ENCODE measurements around the gene KRTAP10-2.
"Not testable (repeated sequence)": the region's sequence is repeated elsewhere in the genome, so short reads cannot be mapped to it uniquely, and the experiment has no call there.

The KRTAP10-2 gene, protein sequence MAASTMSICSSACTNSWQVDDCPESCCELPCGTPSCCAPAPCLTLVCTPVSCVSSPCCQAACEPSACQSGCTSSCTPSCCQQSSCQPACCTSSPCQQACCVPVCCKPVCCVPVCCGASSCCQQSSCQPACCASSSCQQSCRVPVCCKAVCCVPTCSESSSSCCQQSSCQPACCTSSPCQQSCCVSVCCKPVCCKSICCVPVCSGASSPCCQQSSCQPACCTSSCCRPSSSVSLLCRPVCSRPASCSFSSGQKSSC
- total RNA-seq, result 0 reads per million in 3 experiments

DNA sequence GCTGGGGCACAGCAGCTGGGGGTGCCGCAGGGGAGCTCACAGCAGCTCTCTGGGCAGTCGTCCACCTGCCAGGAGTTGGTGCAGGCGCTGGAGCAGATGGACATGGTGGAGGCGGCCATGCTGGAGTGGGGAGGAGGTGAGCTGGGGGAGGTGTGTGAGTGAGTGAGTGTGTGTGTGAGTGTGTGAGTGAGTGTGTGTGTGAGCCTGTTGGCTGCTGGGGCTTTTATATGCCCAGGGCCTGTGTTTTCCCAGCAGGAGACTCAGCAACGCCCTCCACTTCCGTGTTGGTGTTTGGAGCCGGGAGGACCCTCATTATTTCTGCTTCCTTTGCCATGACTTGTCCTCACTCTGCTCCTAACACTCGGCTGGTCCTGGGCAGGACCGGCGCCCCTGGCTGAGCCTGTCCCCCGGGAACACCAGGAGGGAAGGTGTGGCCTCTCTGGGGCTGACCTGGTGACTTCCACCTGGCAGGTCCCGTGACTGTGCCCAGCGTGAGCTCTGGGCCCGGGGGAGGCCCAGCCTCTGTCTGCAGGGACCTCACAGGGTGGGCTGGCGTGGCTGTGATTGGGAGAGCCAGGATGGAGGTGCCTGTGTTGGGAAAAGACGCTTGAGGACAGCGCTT is at the start of gene KRTAP10-2:
Gene KRTAP10-2, minus strand, starts transcription at position 166 of the 622 bp plus-strand sequence. Its CDS starts 47 bp downstream, at position 119.
- DNase-seq, result no peak

DNA sequence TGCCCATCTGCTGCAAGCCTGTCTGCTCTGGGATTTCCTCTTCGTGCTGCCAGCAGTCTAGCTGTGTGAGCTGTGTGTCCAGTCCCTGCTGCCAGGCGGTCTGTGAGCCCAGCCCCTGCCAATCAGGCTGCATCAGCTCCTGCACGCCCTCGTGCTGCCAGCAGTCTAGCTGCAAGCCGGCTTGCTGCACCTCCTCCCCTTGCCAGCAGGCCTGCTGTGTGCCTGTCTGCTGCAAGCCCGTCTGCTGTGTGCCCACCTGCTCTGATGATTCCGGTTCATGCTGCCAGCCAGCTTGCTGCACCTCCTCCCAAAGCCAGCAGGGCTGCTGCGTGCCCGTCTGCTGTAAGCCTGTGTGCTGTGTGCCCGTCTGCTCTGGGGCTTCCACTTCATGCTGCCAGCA is 49.8 kb upstream of the KRTAP10-2 start:
- not testable (repeated sequence) for DNase-seq

DNA sequence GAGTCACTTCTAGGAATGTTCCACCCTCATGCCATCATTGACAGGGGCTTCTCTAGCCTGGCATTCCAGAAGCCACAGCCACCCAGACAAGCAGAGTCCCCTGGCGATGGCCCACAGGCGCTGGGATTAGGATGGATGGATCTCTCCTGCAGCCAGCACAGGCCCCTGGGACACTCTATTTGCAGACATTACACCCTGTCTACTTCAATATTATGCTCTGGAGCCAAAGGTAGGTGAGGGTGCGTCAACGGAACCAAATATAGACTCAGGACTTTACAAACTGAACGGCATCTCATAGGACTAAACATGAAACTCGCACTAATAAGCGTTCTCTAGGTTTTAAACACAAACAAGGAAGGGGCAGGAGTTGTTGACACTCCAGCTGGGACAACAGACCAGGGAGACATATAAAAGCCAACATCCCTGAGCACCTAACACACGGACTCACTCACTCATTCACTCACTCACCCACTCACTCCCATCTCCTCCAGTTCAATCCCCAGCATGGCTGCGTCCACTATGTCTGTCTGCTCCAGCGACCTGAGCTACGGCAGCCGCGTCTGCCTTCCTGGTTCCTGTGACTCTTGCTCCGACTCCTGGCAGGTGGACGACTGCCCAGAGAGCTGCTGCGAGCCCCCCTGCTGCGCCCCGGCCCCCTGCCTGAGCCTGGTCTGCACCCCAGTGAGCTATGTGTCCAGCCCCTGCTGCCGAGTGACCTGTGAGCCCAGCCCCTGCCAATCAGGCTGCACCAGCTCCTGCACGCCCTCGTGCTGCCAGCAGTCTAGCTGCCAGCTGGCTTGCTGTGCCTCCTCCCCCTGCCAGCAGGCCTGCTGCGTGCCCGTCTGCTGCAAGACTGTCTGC is 49.0 kb upstream of the KRTAP10-2 start, which contains the start of gene KRTAP10-7:
Gene KRTAP10-7, plus strand, starts transcription at position 480 of the 861 bp plus-strand sequence. Its CDS starts 25 bp downstream, at position 505.
- DNase-seq, result not testable (repeated sequence)

DNA sequence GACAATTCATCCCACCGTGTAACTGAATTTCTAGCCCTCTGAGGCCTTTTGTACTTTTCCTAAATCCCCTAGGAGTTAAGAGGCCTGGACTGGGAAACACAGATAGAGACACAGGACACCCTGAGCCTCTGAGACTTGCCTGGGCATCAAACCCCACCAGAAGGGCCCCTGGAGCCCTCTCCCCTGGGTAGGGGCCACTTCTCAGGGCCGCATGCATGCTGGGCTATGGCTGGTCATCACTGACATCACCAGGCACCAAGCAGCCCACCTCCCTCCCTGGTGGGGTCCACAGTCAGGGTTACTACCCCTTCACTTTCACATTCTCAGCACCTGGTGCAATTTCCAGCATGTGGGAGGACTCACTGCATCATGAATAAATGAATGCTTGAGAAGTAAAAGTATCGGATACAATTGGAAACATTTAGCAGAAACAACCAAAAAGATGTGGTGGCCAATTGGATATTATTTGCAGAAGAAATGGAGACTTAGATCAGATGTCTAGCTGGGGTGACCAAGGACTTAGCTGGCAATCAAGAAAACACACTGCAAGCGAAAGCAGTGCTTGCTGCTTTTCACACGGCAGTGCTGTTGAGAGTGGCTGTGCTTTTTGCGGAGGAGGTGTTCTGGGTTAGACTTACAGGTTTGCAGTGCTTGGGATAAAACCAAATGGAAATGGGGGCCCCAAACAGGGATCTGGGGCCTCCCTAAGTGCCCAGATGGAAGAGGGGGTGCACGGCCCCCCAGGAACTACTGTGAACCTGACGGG is 48.1 kb upstream of the KRTAP10-2 start:
- DNase-seq, result no peak

DNA sequence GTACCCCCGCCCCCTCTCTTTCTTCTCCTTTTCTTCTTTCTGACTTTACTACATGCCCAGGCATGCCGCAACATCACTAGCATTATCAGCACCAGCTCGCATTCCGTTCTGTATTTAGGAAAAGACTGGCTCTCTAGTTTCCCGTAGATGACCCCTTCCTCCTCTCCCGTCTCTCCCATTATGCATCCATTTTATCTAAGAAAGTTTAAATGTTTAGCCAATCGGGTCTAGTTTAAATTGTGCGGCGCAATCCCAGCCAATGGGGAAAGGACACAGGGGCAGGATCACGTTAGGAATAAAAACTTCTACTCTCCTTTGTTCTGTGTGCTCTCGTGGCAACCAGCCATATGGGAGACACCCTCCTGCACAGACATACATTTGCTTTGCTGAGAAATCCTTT is 46.8 kb upstream of the KRTAP10-2 start:
- DNase-seq, result no peak

DNA sequence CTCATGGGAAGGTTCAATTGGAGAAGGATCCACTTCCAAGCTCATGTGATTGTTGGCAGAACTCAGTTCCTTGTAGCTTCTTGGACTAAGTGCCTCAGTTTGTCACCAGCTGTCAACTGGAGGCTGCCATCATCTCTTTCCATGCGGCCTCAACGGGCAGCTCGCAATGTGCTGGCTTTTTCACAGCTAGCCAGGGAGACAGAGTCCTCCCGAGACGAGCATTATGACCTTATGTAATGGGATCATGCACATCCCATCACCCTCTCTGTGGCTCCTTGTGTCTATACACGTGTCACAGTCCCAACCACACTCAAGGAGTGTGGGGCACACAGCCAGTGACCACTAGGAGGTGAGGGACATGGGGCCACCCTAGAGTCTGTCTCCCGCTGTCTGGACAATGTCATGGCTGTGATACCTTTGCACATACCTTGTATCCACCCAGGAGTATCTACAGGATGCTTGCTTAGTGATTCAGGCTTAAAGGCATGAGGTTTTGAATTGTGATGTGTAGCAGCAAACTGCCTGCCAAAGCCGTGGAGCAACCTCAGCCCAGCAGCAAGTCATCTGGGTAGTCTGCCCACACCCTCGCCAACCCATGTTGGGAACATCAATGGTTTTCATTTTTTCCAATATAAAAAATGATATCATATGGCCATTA is 44.9 kb upstream of the KRTAP10-2 start:
- no peak for DNase-seq

DNA sequence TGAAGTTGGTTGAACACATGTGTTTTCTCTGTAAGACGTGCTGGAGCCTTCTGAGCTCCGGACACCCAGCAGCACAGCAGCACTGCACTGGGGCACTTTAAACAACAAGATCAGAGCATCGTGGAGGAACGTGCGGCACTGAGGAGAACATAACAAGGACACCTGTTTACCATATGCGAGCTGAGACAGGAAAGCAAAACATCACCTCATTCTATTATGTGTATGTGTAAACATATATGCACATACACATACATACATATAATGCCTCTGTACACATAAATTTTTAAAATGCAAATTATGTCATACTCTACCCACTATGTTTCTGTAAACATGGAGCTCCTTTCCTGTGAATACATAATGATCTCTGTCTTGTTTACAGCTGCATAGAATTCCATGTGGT is 44.2 kb upstream of the KRTAP10-2 start:
- DNase-seq, result no peak

DNA sequence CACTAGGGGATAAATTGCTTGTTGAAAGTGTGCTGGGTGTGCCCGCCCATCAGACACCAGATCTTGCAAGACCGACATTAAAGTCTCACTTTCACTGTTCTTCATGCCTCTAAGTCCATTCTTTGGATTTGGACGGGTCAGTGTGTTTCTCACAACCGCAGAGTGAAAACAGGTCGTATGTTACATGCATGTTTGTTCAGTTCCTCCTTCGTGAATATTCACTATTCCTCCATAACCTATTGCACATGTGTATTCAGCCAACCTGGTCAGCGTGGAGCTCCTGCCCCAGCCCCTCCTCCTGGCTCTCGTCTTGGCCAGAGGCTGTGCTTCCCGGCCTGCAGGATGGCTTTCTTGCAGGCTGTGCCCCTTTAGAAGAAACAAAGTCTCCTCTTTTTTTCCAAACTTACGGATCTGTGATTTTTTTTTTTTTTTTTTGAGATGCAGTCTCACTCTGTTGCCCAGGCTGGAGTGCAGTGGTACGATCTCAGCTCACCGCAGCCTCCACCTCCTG is 43.2 kb upstream of the KRTAP10-2 start:
- DNase-seq, result no peak

DNA sequence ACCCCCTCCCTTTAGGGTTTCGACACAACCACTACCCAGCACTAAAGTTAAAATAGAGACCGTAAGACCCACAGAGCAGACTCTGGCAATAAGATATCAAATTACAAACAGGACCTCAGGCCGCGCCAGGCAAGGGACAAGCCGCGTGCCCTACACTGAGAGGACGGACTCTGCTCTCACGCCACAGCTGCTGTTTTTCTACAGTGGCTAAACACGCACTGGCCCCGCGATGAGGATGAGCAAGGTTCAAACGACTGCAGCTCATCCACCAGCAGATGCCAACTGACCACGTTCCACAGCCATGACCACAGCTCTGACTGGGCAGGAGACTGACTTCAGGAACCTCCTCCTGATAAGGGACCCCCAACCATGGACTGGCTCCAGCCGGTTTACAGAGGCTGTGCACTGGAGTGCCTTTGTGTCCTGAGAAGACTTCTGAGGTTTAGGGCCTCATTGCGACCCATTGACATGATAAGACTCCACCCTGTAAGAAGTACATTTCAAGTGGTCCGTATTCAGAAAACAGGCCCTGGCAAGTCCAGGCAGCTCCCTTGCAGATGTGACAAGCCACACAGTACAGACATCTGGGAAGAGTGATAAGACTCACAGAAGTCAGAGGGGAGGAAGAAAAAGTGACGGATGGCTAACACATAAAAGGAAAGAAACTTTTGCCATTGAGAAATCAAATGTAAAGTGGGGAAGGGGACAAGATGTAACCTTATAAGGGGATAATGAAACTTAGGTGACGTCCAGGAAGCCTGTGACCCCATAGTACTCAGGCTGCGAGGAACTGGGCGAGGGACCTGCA is 42.5 kb upstream of the KRTAP10-2 start:
- DNase-seq, result no peak

DNA sequence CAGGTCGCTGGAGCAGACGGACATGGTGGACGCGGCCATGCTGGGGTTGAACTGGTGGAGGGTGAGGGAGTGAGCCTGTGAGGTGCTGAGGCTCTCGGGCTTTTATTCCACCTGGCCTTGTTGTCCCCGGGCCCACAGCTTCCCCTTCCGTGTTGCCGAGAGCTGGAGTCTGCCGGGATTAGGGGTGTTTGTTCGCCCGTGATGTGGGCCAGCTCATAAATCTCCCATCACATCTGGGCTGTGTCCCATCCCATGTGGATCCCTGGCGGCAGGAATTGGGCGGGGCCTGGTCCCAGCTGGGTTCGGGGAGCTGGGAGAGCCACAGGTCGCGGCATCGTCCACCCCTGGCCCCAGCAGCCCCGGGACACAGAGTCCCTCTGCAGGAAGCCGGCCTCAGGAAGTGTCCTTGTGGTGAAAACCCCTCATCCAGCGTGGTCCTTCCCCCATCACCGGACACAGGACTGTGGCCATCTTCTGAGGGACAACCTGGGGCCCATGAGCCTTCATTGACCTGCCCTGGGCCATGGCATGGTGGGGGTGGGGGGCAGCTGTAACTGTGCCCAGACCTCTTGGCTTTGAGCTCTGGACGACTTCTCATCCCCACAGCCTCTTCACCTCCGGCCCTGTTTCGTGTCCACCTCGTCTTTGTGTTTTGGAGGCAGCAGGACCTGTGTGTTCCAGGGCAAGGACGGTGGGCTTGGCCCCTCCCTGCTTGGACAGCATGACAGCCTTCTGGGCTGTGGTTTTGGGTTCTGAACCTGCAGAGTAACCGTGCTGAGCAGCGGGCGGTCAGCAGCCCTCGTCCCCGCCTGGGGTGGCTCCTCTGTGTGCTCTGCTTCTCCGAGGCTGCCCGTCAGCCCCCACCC is 41.4 kb upstream of the KRTAP10-2 start, which contains the start of gene KRTAP10-6:
Gene KRTAP10-6, minus strand, starts transcription at position 60 of the 866 bp plus-strand sequence. Its CDS starts 21 bp downstream, at position 39.
- no peak for DNase-seq

DNA sequence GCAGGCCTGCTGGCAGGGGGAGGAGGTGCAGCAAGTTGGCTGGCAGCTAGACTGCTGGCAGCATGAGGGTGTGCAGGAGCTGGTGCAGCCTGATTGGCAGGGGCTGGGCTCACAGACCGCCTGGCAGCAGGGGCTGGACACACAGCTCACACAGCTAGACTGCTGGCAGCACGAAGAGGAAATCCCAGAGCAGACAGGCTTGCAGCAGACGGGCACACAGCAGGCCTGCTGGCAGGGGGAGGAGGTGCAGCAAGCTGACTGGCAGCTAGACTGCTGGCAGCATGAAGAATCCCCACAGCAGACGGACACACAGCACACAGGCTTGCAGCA is 40.5 kb upstream of the KRTAP10-2 start:
- DNase-seq, result not testable (repeated sequence)

DNA sequence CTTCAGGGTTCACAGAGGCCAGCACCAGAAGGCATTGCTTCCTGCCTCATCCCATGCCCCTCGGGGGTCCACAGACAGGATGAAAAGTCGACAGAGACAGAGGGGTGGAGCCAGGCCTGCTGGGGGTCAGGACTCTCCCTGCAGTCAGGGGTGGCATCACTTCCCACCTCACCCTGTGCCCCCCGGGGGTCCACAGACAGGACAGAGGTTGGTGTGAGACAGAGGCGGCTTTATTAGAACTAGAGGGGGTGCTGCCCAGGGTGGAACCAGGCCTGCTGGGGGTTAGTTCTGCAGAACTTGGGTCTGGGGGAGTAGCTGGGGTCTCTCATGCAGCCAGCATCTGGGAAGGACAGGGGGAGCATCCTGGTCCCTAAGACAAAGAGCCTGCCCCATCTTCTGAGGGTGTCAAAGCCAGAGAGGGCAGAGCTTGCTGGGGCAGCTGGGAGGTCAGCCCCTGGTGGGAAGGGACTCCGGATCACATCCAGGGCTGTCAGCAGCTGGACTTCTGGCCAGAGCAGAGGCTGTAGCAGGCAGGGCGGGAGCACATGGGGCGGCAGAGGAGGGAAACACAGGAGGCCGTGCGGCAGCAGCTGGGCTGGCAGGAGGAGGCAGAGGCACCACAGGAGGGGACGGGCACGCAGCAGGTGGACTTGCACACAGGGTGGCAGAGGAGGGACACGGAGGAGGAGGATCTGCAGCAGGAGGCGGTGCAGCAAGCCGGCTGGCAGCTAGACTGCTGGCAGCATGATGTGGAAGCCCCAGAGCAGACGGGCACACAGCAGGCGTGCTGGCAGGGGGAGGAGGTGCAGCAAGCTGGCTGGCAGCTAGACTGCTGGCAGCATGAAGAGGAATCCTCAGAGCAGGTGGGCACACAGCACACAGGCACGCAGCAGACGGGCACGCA is 39.8 kb upstream of the KRTAP10-2 start:
- DNase-seq, result not testable (repeated sequence)

DNA sequence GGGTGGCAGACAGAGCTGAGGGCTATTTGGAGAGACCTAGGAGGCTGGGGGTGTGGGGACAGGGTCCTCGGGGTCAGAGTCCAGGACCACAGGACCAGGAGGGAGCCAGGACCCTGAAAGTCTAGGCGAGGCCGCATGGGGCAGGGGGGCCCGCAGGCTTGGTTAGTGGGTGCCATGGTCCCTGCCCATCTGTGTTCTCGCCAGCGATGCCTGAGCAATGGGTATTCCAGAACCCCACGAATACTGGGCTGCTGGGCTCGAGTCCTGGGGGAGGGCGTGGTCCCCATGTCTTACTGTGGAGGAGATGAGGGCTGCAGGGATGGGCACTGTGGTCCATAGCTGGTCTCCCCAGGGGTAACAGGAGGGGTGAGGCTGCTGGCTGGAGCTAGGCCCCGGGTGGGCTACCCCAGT is 39.0 kb upstream of the KRTAP10-2 start:
- DNase-seq, result no peak

DNA sequence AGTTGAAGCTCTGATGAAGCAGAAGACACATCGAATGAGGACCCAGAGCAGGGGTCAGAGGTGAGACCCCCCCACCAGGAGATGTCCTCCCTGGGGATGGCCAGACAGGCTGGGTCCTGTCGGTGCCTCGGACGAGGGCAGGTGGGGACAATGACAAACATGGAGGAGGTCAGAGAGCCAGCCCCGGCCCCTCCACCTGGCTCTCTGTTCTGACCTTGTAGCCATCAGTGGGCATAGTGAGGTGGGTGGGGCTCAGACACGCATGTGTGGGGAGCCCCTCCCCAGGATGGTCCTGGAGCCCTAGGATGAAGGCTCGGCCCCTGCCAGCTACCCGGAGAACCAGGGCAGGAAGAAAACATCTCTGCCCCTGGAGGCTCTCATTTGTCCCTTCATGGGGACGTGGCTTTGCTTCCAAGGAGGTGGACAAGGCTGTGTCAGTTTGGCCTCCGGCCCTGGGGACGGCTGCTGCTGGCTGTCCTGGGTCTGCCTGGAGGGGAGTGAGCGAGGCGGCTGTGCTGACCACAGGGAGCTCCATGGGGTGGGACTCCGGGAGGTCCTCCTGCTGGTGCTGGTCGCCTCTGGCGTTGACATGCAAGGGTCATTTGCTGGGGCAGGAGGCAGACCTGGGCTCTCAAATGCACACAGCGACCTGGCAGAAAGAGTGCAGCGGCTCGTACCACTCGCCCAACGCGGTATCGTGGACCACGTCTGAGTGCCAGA is 38.4 kb upstream of the KRTAP10-2 start:
- no peak for DNase-seq

DNA sequence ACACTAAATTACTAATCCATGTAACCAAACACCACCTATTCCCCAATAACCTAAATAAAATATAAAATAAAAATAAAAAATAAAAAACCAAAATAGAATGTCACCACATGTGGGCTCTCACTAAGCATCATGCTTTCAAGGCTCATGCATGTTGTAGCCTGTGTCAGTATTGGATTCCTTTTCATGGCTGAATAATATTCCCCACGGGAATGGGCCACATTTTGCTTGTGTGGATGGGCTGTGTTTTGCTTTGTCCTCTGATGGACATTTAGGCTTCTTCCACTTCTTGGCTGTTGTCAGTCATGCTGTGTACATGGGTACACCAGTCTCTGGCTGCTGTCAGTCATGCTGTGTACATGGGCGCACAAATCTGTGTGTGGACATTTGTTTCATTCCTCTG is 37.8 kb upstream of the KRTAP10-2 start:
- no peak for DNase-seq

DNA sequence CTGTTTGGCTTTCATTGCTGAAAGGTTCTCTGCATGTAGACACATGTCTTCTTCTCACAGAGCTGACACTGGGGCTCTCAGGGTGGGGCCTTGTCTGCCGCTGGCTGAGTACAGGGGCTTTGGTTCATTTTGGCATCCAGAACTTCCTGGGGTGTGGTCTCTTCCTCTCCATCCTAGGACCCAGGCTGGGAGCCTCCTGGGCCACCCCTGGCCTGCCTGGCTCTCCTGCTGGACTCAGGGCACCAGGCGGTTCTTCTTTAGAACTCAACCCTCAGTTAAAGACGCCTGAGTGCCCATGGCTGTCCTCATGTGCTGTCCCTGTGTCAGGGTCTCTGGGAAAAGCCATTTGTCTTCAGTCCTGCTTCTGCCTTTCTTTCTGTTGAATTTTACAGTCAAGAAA is 34.6 kb upstream of the KRTAP10-2 start:
- DNase-seq, result no peak

DNA sequence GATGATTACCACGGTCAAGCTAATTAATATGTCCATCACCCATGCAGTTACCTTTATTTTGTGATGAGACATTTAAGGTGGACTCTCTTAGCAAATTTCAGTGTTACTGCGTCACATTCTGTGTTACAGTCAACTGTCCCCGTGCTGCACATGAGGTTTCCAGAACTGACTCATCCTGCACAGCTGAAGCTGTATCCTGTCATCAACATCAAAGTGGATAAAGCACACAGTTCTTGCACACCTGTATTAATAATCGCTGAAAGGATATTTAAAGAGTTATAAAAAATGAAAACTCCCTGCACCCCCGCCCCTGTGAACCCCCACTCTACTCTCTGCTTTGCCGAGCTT is 32.5 kb upstream of the KRTAP10-2 start:
- DNase-seq, result peak; percentile 9

DNA sequence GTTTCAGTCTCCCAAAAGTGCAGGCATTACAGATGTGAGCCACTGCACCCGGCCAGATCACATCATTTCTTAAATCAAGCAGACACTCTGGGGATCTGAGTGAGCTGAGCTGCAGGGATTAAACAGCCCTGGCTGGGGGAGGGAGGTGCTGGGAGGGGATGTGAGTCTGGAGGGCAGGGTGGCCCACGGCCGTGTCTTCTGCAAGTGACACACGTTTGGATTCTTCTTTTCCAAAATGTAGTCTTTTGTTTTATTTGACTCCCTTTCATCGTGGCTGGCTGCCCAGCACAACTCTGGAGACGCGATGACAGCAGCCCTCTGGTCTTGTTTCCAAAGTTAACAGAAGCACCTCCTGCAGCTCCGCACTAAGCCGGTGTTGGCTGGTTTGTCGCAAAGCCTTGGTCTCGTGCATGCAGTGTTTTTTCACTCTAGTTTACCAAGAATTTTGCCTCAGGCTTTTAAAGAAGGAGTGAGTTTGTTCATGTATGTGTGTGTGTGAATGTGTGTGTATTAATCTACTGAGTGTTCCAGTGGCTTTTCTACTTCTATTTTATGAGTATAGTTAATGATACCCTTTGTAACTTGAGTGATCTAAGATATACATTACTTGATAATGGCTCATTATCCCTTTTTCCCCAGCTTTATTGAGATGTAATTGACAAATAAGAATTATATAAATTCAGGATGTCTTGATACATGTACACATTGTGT is 31.9 kb upstream of the KRTAP10-2 start:
- DNase-seq, result no peak

Measured in central memory CD4-positive, alpha-beta T cell (primary cell).